NOMO-1 treated with dmso at 0.1 percent for 144 hours (cell line): Measurements from ENCODE around the gene TBC1D22A.

Experiments
- DNase-seq: peaks from one replicate; lab custom pipeline; 2025; ENCODE audit not compliant: unreplicated experiment; lab: John Stamatoyannopoulos, UW

The TBC1D22A gene

GRCh38 chr22:47204002-47204979 lies 441.8 kb downstream of the TBC1D22A start:
- DNase-seq = no peak

- no peak for DNase-seq
These were observed 442.6 kb downstream of the TBC1D22A start for GRCh38 chr22:47205081-47205491.

DNA sequence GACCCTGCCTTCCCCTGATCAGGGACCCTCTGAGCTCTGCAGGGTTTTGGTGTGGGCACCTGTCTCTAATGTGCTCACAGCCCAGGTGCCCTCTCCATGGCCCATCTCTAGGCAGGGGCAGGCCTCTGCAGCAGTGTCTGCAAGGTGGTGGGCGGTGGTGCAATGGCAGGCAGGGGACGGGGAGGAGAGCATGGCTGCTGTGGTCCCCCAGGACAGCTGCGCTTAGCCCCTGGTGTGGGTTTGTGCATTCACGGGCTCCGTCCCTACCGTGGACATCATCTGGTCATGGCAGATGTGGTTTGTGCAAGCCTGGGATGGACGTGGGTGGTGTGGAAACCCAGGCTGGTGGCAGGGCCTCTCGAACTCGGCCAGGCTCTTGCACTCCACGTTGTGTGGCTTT lies 443.1 kb downstream of the TBC1D22A start:
- no peak for DNase-seq

GRCh38 chr22:47206164-47206563 lies 443.7 kb downstream of the TBC1D22A start:
- DNase-seq = no peak

DNA sequence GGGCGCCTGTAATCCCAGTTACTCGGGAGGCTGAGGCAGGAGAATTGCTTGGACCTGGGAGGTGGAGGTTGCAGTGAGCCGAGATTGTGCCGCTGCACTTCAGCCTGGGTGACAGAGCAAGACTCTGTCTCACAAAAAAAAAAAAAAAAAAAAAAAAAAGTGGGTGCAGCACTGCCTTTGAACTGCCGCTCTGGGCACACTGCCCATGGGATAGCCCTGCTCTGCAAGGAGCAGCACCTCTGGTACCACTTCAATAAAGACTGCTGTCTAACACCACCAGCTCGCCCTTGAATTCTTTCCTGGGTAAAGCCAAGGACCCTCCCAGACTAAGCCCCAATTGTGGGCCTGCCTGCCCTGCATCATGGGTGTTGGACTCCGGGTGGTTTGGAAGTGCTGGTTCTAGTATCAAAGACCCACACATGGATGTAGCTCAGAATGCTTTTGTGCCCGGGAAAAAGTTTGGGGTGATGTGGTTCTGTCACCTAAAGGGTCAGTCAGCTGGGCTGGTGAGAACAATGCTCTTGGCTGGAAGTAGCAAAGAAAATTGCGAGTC lies 444.3 kb downstream of the TBC1D22A start:
- no peak for DNase-seq

DNA sequence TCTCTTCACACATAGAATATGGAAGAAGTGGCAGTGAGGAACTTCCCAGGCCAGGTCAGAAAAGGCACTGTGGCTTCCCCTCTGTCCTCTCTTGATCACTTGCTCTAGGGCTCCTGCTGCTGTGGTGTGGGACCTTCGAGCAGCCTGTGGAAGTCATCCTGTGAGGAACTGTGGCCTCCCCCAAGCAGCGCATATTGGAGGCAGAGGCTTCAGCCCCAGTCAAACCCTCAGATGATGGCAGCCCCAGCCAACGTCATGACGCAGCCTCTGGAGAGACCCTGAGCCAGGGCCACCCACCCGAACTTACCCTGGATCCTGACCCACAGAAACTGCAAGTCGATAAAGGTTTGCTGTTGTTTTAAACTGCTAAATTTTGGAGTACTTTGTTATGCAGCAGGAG lies 444.9 kb downstream of the TBC1D22A start:
- DNase-seq = no peak

- no peak for DNase-seq
These were observed 445.6 kb downstream of the TBC1D22A start for GRCh38 chr22:47207846-47208554.

DNA sequence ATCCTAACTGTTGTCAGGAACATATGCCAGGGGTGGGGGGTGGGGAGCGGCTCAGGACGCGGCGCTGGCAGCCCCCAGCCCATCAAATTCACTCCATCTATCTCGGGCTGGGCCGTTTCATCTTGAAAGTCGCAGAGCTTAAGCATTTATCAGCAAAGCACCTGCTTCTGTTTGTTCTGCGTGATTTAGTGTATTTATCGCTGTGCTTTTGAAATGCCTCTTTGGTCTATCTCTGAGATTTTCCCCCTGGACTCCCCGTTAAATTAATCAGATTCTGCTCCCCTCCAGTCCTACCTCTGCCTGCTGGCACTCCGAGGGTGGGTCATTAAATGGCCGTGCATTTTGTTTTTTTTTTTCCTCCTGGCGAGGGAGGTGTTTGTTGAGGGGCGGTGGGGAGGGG lies 446.2 kb downstream of the TBC1D22A start:
- DNase-seq = no peak

DNA sequence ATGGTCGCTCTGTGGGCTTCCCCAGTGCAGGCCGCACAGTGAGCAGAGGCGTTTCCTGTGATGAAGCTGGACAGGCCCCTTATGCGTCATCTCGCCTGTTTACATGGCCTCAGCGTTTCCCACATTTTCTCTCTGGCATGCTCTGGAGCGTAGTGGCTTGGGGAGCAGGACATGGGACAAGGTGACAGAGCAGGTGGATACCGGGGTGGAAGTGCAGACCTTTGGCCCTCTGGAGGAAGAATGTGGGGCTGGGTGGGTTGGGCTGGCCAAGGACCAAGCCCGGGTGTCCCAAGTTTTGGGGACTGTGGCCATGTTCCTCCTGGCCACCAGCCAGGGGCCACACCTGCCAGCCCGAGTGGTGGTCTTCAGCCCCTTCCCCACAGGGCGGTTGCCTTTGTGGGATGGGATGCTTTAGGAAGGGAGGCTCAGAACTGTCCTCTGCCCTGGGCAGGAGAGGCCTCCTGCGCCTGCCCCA lies 446.6 kb downstream of the TBC1D22A start:
- no peak for DNase-seq

- DNase-seq = no peak
These were observed 447.1 kb downstream of the TBC1D22A start for GRCh38 chr22:47209547-47210023.

GRCh38 chr22:47210112-47210657 lies 447.7 kb downstream of the TBC1D22A start:
- no peak for DNase-seq

- no peak for DNase-seq
These were observed 448.2 kb downstream of the TBC1D22A start for GRCh38 chr22:47210686-47211085.

DNA sequence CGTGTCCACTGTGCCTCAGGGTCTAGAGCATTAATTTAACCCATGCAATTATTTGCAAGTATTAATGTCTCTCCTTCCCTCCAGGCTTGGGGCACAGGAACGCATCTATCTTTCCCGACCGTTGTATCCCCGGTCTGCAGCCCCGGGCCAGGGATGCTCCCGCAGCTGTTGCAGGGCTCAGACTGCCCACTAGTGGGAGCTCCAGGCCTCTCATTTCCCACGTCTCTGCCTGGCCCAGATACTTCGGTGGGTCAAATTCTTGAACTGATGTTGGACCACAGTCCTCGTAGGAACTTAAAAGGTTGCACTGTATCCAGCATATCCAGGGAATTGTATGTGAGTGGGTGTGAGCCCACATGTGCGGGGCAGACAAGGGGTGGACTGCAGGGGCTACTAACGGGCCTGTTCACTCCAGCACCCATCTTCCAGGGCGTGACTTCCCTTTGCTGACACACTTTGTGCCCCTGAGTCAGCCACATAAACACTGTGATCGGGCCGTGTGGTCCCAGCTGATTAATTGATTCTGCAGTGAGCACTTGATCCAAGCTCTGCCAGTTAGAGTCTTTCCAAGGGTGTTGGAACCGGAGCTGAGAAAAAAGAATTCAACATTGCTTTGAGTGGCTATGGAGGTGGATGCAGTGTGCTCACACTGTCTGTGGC lies 451.3 kb downstream of the TBC1D22A start:
- no peak for DNase-seq

DNA sequence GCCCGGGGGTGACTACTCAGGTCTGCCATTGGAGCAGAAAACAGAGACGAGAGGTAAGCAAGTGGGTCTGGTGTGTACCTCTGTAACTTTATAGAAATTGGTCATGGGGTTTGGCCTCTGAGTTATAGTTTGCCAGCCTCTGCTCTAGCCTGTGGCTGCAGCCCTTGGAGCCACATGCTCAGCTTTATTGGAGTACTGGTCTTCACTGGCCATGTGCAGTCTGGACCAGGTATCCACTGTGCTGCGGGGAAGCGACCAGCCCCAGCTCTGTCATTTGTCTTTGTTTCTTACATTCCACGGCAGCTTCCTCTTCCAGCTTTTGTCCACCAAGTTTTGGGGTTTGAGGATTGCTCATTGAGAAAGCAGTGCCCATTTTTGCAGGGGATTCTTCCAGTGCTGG lies 453.4 kb downstream of the TBC1D22A start:
- no peak for DNase-seq

DNA sequence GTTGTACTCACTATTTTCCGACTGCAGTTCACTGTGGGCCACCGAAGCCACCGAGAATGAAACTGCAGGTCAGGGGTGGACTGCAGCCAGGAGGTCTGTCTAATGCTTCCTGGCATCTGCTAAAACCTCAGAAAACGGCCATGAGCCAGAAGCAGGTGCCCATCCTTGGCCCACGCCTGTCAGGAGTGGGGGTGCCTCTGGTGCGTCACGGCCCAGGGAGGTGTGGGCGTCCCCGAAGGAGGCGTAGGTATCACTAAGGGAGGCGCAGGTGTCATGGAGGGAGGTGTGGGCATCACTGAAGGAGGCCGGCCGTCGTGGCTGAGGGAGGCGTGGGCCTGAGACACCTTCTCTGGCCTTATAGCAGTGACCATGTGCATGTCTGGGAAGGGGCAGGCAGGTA lies 456.2 kb downstream of the TBC1D22A start:
- no peak for DNase-seq

DNA sequence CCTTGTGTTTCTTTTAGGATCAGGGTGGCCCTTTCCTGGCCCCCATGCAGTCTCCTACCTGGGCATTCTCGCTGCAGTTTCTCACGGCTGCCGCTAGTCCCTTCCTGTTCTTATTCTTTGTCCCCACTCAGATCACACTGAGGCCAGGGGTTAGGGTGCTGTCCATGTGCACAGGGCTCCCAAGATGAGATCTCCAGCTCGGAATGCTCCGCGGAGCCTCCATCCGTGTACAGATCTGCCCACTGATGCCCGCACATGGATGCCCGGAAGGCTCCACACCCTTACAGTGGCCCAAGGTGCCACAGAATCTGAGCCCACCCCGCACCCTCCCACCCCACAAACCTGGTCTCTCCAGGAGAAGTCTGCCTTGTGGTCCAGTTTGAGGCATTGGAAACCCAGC lies 457.3 kb downstream of the TBC1D22A start:
- no peak for DNase-seq

- no peak for DNase-seq
These were observed 458.3 kb downstream of the TBC1D22A start for GRCh38 chr22:47220752-47221151.

GRCh38 chr22:47221840-47222615 lies 459.6 kb downstream of the TBC1D22A start:
- no peak for DNase-seq
